Tibial artery (tissue), 4 donors: ENCODE data around the gene FRMD4A.

Experiments used
- DNase-seq, 2 donors: peaks; one replicate each; pipeline ENCODE4 v3.0.0-alpha.2; 2019
- H3K27ac ChIP-seq, 2 donors: fragments of 200-600 bp; sonication (generic) in 1 of 2; 1 replicate in 1 of 2; 2 replicates in 1 of 2; pipeline ENCODE4 v1.5.1; 2018 to 2019; ENCODE audit warnings: mild to moderate bottlenecking in 1 of 2
- H3K27me3 ChIP-seq, 2 donors: fragments of 200-600 bp; sonication (generic) in 1 of 2; one replicate each; pipeline versions ENCODE4 v1.5.1 to v1.6.0; 2016 to 2019
- H3K36me3 ChIP-seq, 3 donors: fragments of 200-600 bp; sonication (generic) in 2 of 3; one replicate each; pipeline ENCODE4 v1.5.1; 2016 to 2019; ENCODE audit warnings: mild to moderate bottlenecking in 2 of 3
- H3K4me1 ChIP-seq, 4 donors: fragments of 200-600 bp; sonication (generic) in 2 of 4; 1 replicate in 3 of 4; 2 replicates in 1 of 4; pipeline ENCODE4 v1.5.1; 2016 to 2019
- H3K4me3 ChIP-seq, 2 donors: fragments of 200-600 bp; sonication (generic) in 1 of 2; 1 replicate in 1 of 2; 2 replicates in 1 of 2; pipeline ENCODE4 v1.5.1; 2018 to 2019; ENCODE audit warnings: mild to moderate bottlenecking in 2 of 2
- H3K9me3 ChIP-seq, 3 donors: fragments of 200-600 bp; sonication (generic) in 1 of 3; one replicate each; pipeline ENCODE4 v1.5.1; 2016 to 2019
- CTCF ChIP-seq, 2 experiments: fragments of 200-600 bp in 1 of 2; fragments of 450-650 bp in 1 of 2; IDR thresholded peaks; one replicate each; pipeline ENCODE4 v1.5.1; 2017 to 2019; ENCODE audit warnings: antibody characterized with exemption in 2 of 2, mild to moderate bottlenecking in 1 of 2, moderate library complexity in 1 of 2
- intact Hi-C: fragments of 100-400 bp; cut with DNase I; formaldehyde crosslinking; loops from one replicate; pipeline ENCODE4 v1.15.0; 2023; ENCODE audit warnings: low total_unique reads

The FRMD4A gene

GRCh38 chr10:13942035-13942434 lies 388.7 kb downstream of the FRMD4A start:
- H3K36me3 ChIP-seq, result no peaks in the 10 kb centered on the region
- no peaks in the 10 kb centered on the region for H3K27me3 ChIP-seq
- no peak overlapping the region for H3K27ac ChIP-seq
- no peak for TF ChIP-seq CTCF (IDR thresholded peaks at IDR 0.05)
- intact Hi-C loops, result no loop called here
- no peak overlapping the region for H3K4me3 ChIP-seq
- H3K4me1 ChIP-seq, result peaks cover 0 to 59% (median 26%) of the 10 kb centered on the region in 4 donors
- H3K9me3 ChIP-seq, result no peaks in the 10 kb centered on the region
- no peak for DNase-seq

- Histone ChIP-seq H3K36me3 (no peaks in the 10 kb centered on the region), H3K4me1 (peaks cover 0 to 64% (median 31%) of the 10 kb centered on the region in 4 donors), H3K9me3 (no peaks in the 10 kb centered on the region), H3K27ac (peak overlapping the region; percentile 52 to 59), H3K27me3 (no peaks in the 10 kb centered on the region), H3K4me3 (no peak overlapping the region)
- DNase-seq, result no peak
- intact Hi-C loops, result no loop called here
- no peak for TF ChIP-seq CTCF (IDR thresholded peaks at IDR 0.05)
Measured at GRCh38 chr10:13939391-13939790, 391.3 kb downstream of the FRMD4A start.

GRCh38 chr10:13938950-13939349 lies 391.8 kb downstream of the FRMD4A start:
- intact Hi-C loops, result no loop called here
- DNase-seq, result no peak
- H3K27me3 ChIP-seq, result no peaks in the 10 kb centered on the region
- H3K4me3 ChIP-seq, result no peak overlapping the region
- no peaks in the 10 kb centered on the region for H3K9me3 ChIP-seq
- peaks cover 0 to 62% (median 31%) of the 10 kb centered on the region in 4 donors for H3K4me1 ChIP-seq
- no peak for TF ChIP-seq CTCF (IDR thresholded peaks at IDR 0.05)
- no peaks in the 10 kb centered on the region for H3K36me3 ChIP-seq
- peak overlapping the region; percentile 52 to 59 for H3K27ac ChIP-seq

GRCh38 chr10:13936826-13937225 lies 393.9 kb downstream of the FRMD4A start:
- Histone ChIP-seq H3K27me3 (no peaks in the 10 kb centered on the region), H3K27ac (peak overlapping the region; percentile 52 to 59), H3K4me3 (no peak overlapping the region), H3K9me3 (no peaks in the 10 kb centered on the region), H3K36me3 (no peaks in the 10 kb centered on the region), H3K4me1 (peaks cover 0 to 76% (median 34%) of the 10 kb centered on the region in 4 donors)
- no peak for TF ChIP-seq CTCF (IDR thresholded peaks at IDR 0.05)
- no peak for DNase-seq
- intact Hi-C loops, result no loop called here

GRCh38 chr10:13930120-13930519 lies 400.6 kb downstream of the FRMD4A start:
- Histone ChIP-seq H3K36me3 (no peaks in the 10 kb centered on the region), H3K27me3 (no peaks in the 10 kb centered on the region), H3K4me1 (peaks cover 0 to 81% (median 15%) of the 10 kb centered on the region in 4 donors), H3K27ac (no peak overlapping the region), H3K4me3 (peak overlapping the region in 1 of 2 donors; percentile 3), H3K9me3 (no peaks in the 10 kb centered on the region)
- intact Hi-C loops, result no loop called here
- TF ChIP-seq CTCF (IDR thresholded peaks at IDR 0.05), result no peak
- no peak for DNase-seq

GRCh38 chr10:13928451-13928850 lies 402.3 kb downstream of the FRMD4A start:
- Histone ChIP-seq H3K36me3 (no peaks in the 10 kb centered on the region), H3K27ac (peak overlapping the region in 1 of 2 donors; percentile 38), H3K9me3 (no peaks in the 10 kb centered on the region), H3K4me1 (peaks cover 5 to 83% (median 13%) of the 10 kb centered on the region in 4 donors), H3K4me3 (no peak overlapping the region), H3K27me3 (no peaks in the 10 kb centered on the region)
- intact Hi-C loops, result no loop called here
- no peak for DNase-seq
- TF ChIP-seq CTCF (IDR thresholded peaks at IDR 0.05), result no peak
